IPS-NIHi7 (cell line): ENCODE measurements around the gene LCE1C.

Experiments used
- DNase-seq: peaks from one replicate; pipeline ENCODE4 v3.0.0; 2012; ENCODE audit warnings: mixed read lengths; ENCODE audit errors: extremely low spot score

The LCE1C gene

GRCh38 chr1:152806576-152806975, at the start of gene LCE1C:
LCE1C (minus strand) TSS chr1:152806651; CDS start chr1:152805478, 1,173 bp downstream.
- DNase-seq = no peak

- no peak for DNase-seq
These were observed 49.2 kb upstream of the LCE1C start for GRCh38 chr1:152855661-152856060.

GRCh38 chr1:152842556-152842955, 36.1 kb upstream of the LCE1C start, which contains the start of gene LCE6A:
LCE6A (plus strand) TSS chr1:152842856; CDS start chr1:152843521, 665 bp downstream.
- DNase-seq = no peak

GRCh38 chr1:152836870-152837269, 30.4 kb upstream of the LCE1C start:
- DNase-seq = no peak

GRCh38 chr1:152827173-152827572, 20.7 kb upstream of the LCE1C start, which contains the start of gene LCE1A:
LCE1A (plus strand) TSS chr1:152827473; CDS start chr1:152827473, 0 bp downstream.
- DNase-seq = no peak

GRCh38 chr1:152824964-152825363, 18.5 kb upstream of the LCE1C start:
- DNase-seq = no peak

- DNase-seq = no peak
These were observed 16.8 kb upstream of the LCE1C start for GRCh38 chr1:152823294-152823693.

GRCh38 chr1:152817309-152817708, 10.9 kb upstream of the LCE1C start:
- DNase-seq = no peak

GRCh38 chr1:152811671-152812070, 5.2 kb upstream of the LCE1C start, which contains the start of gene LCE1B:
LCE1B (plus strand) TSS chr1:152811971; CDS start chr1:152812447, 476 bp downstream.
- DNase-seq = no peak

- DNase-seq = no peak
These were observed 4.6 kb upstream of the LCE1C start for GRCh38 chr1:152811050-152811449.

- DNase-seq = no peak
These were observed 5.1 kb downstream of the LCE1C start for GRCh38 chr1:152801333-152801732.

- DNase-seq = no peak
These were observed 10.0 kb downstream of the LCE1C start, which contains the start of gene LCE1D for GRCh38 chr1:152796421-152796820. LCE1D (plus strand) TSS chr1:152796721; CDS start chr1:152797795, 1,074 bp downstream.

GRCh38 chr1:152795686-152796085, 10.8 kb downstream of the LCE1C start:
- DNase-seq = no peak

- DNase-seq = no peak
These were observed 20.4 kb downstream of the LCE1C start, which contains the start of gene LCE1E for GRCh38 chr1:152786077-152786476. LCE1E (plus strand) TSS chr1:152786257; CDS start chr1:152787300, 1,043 bp downstream.

GRCh38 chr1:152783095-152783494, 23.4 kb downstream of the LCE1C start:
- DNase-seq = no peak

- no peak for DNase-seq
These were observed 28.8 kb downstream of the LCE1C start for GRCh38 chr1:152777510-152778137.

GRCh38 chr1:152776361-152776760, 30.1 kb downstream of the LCE1C start:
- DNase-seq = no peak

- DNase-seq = no peak
These were observed 31.6 kb downstream of the LCE1C start, which contains the start of gene LCE1F for GRCh38 chr1:152774875-152775274. LCE1F (plus strand) TSS chr1:152775140; CDS start chr1:152776372, 1,232 bp downstream.

- DNase-seq = no peak
These were observed 36.0 kb downstream of the LCE1C start for GRCh38 chr1:152770411-152770810.

GRCh38 chr1:152768847-152769533, 37.5 kb downstream of the LCE1C start:
- DNase-seq = no peak

- no peak for DNase-seq
These were observed 44.7 kb downstream of the LCE1C start for GRCh38 chr1:152761609-152762213.

- DNase-seq = no peak
These were observed 45.8 kb downstream of the LCE1C start for GRCh38 chr1:152760551-152761190.
